Activated naive CD8-positive, alpha-beta T cell treated with anti-CD3 and anti-CD28 coated beads, Interleukin-2, amount 50 U/mL, for 24 hours (primary cell): ENCODE results near the gene ATP11B.
A peak's percentile ranks its signal among the peaks of the same experiment; 100 is the strongest.
"Not testable (repeated sequence)": the region's sequence is repeated elsewhere in the genome, so short reads cannot be mapped to it uniquely, and the experiment has no call there.

ENCODE experiments used
- ATAC-seq: fragments of 150-1000 bp; cut with Tn5 transposase; one replicate; pipeline ENCODE4 v1.10.0; 2021
- DNase-seq: peaks from one replicate; pipeline ENCODE4 v3.0.0; 2021
- H3K27ac Mint-ChIP-seq: one replicate; pipeline ENCODE4 v1.8.0; 2021; ENCODE audit warnings: mild to moderate bottlenecking, mixed read lengths
- H3K27me3 Mint-ChIP-seq: one replicate; pipeline ENCODE4 v1.8.0; 2021; ENCODE audit warnings: mixed read lengths
- H3K36me3 Mint-ChIP-seq: one replicate; pipeline ENCODE4 v1.8.0; 2021; ENCODE audit warnings: low read depth, mixed read lengths
- H3K4me1 Mint-ChIP-seq: one replicate; pipeline ENCODE4 v1.8.0; 2021; ENCODE audit warnings: mixed read lengths
- H3K4me3 Mint-ChIP-seq: one replicate; pipeline ENCODE4 v1.8.0; 2021; ENCODE audit warnings: mild to moderate bottlenecking, moderate library complexity, mixed read lengths
- H3K9me3 Mint-ChIP-seq: one replicate; pipeline ENCODE4 v1.8.0; 2021; ENCODE audit warnings: mixed read lengths

Gene ATP11B

GRCh38 chr3:182807061-182807460, 13.8 kb downstream of the ATP11B start:
- H3K27ac Mint-ChIP-seq, result peak overlapping the region; percentile 4
- DNase-seq (no peak), ATAC-seq (no peak)
- H3K36me3 Mint-ChIP-seq, result no peaks in the 10 kb centered on the region
- peaks cover 61% of the 10 kb centered on the region for H3K4me1 Mint-ChIP-seq
- H3K9me3 Mint-ChIP-seq, result no peaks in the 10 kb centered on the region
- H3K4me3 Mint-ChIP-seq, result no peak overlapping the region
- H3K27me3 Mint-ChIP-seq, result no peaks in the 10 kb centered on the region

- H3K4me3 Mint-ChIP-seq, result no peak overlapping the region
- peaks cover 58% of the 10 kb centered on the region for H3K4me1 Mint-ChIP-seq
- DNase-seq (no peak), ATAC-seq (no peak)
- no peaks in the 10 kb centered on the region for H3K27me3 Mint-ChIP-seq
- no peaks in the 10 kb centered on the region for H3K9me3 Mint-ChIP-seq
- H3K36me3 Mint-ChIP-seq, result peaks cover 2% of the 10 kb centered on the region
- no peak overlapping the region for H3K27ac Mint-ChIP-seq
Measured at GRCh38 chr3:182808041-182808770, 14.9 kb downstream of the ATP11B start.

DNA sequence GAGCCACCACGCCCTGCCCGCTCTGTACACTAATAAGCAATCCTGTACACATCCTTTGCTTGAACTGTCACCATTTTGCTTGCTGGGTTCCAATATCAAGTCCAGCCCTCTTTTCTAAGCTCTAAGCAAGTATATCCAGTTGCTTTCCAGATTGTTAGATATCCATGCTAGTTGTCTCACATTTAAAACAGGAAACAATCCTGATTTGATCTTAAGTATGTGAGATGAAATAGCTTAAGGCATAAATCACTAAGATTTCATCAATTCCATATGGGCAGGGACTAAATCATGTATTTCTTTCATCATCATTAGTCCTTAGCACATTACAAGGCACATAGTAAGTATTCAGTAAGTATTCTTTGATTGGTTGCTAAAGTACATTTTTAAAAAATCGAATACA, 16.2 kb downstream of the ATP11B start:
- no peak overlapping the region for H3K4me3 Mint-ChIP-seq

GRCh38 chr3:182810574-182811268, 17.4 kb downstream of the ATP11B start:
- H3K4me3 Mint-ChIP-seq, result no peak overlapping the region
- DNase-seq, result no peak
- H3K9me3 Mint-ChIP-seq, result no peaks in the 10 kb centered on the region
- H3K4me1 Mint-ChIP-seq, result peaks cover 57% of the 10 kb centered on the region
- peaks cover 2% of the 10 kb centered on the region for H3K36me3 Mint-ChIP-seq
- no peak for ATAC-seq
- no peak overlapping the region for H3K27ac Mint-ChIP-seq
- H3K27me3 Mint-ChIP-seq, result no peaks in the 10 kb centered on the region

More for the DNA sequence above, 16.2 kb downstream of the ATP11B start:
- H3K9me3 Mint-ChIP-seq, result no peaks in the 10 kb centered on the region
- no peak for DNase-seq
- H3K4me1 Mint-ChIP-seq, result peaks cover 54% of the 10 kb centered on the region
- no peaks in the 10 kb centered on the region for H3K27me3 Mint-ChIP-seq
- H3K36me3 Mint-ChIP-seq, result peaks cover 2% of the 10 kb centered on the region
- no peak for ATAC-seq
- H3K27ac Mint-ChIP-seq, result no peak overlapping the region

GRCh38 chr3:182811269-182811596, 17.9 kb downstream of the ATP11B start:
- no peak overlapping the region for H3K27ac Mint-ChIP-seq
- ATAC-seq, result no peak
- no peaks in the 10 kb centered on the region for H3K27me3 Mint-ChIP-seq
- no peaks in the 10 kb centered on the region for H3K9me3 Mint-ChIP-seq
- peaks cover 60% of the 10 kb centered on the region for H3K4me1 Mint-ChIP-seq
- DNase-seq, result no peak
- H3K4me3 Mint-ChIP-seq, result no peak overlapping the region
- peaks cover 2% of the 10 kb centered on the region for H3K36me3 Mint-ChIP-seq

DNA sequence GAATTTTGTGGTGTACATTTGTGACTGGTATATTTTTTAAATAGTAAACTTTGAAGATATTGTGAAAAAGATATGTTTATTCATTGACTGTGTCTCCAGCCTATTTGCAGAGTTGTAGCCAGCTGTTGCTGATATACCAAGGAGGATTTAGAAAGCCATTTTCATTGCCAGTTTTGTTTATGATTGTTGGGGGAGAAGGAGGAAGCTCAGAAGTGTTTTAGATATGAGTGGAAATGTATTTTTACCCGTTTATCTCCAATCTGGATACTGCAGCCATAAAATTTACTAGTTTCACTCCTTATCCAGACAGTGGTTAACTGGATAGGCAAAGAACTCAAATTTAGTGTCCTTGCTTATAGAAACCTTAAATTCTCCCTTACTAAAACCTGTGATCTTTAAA, 18.8 kb downstream of the ATP11B start:
- peaks cover 55% of the 10 kb centered on the region for H3K4me1 Mint-ChIP-seq
- H3K27ac Mint-ChIP-seq, result no peak overlapping the region
- no peak overlapping the region for H3K4me3 Mint-ChIP-seq

DNA sequence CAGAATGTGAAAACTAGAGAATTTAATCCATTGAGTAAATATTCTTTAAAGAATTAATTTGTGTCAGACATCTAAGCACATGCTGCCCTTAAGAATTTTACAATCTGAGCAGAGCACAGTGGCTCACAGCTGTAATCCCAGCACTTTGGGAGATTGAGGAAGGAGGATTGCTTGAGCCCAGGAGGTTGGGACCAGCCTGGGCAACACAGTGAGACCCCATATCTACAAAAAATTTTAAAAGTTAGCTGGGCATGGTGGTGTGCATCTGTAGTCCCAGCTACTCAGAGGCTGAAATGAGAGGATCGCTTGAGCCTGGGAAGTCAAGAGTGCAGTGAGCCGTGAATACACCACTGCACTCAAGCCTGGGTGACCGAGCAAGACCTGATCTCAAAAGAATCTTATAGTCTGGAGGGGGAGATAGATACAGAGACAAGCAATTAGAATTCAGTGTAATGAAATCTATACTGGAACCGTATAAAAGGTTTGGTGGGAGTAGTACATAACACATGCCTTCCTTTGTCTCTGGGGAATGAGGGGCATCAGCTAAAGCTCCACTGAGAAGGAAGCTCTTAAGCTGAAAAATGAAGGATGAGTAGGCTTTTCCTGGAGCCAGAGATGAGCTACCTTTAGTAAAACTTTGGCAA, 21.2 kb downstream of the ATP11B start:
- ATAC-seq (no peak), DNase-seq (no peak)
- peaks cover 2% of the 10 kb centered on the region for H3K36me3 Mint-ChIP-seq
- H3K4me1 Mint-ChIP-seq, result peaks cover 50% of the 10 kb centered on the region
- H3K27me3 Mint-ChIP-seq, result no peaks in the 10 kb centered on the region
- H3K9me3 Mint-ChIP-seq, result no peaks in the 10 kb centered on the region
- H3K4me3 Mint-ChIP-seq, result no peak overlapping the region
- H3K27ac Mint-ChIP-seq, result no peak overlapping the region

More for the DNA sequence above, 18.8 kb downstream of the ATP11B start:
- DNase-seq, result no peak
- ATAC-seq, result no peak
- H3K27me3 Mint-ChIP-seq, result no peaks in the 10 kb centered on the region
- peaks cover 2% of the 10 kb centered on the region for H3K36me3 Mint-ChIP-seq
- H3K9me3 Mint-ChIP-seq, result no peaks in the 10 kb centered on the region

DNA sequence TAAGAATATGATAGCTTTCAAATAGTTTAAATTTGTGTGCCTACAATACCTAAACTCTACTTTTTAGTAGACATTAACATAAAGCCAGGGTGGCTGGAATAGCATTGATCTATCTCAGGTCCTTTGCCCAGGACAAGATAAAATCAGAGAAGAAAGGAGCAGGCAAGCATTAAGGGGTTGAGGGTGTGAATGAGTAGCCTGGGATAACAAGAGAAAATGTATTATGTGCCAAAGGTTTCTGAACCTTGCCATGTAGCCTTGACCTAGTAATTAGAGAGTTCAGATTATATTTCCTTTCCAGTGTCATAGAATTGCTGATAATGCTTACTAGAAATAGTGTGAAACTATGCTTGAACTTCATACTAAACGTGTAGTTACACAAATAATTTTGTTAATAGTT, 22.9 kb downstream of the ATP11B start:
- no peak overlapping the region for H3K27ac Mint-ChIP-seq
- DNase-seq (no peak), ATAC-seq (no peak)
- H3K9me3 Mint-ChIP-seq, result no peaks in the 10 kb centered on the region
- no peaks in the 10 kb centered on the region for H3K27me3 Mint-ChIP-seq
- H3K4me3 Mint-ChIP-seq, result no peak overlapping the region
- peaks cover 9% of the 10 kb centered on the region for H3K36me3 Mint-ChIP-seq
- peaks cover 45% of the 10 kb centered on the region for H3K4me1 Mint-ChIP-seq

DNA sequence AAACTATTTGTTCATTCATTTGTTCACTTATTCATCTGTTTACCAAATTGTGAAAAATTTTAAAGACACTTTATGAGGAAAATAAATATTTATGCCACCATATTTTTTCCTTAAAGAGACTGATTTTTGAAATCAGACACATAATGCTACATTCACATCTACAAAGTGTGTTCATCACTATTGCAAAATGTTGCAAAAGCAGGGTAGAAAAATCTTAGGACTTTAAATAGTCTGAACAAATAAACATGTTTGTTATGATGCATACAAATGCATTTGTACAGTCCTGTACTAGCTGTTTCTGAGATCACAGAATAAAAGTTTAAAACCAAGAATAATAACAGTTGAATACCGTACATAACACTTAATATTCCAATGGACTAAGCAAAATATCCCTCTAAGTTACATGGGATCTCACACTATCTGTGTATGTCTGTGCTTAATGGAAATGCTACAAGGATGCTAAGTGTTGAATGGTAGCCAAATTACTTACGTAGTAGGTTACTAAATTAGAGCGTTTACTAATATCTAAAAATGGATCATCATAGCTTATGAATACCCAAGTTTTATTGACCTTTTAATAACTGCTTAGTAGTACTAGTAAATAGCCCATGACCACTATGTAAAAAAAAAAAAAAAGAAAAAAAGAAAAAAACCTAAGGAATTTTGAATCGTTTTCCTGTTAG, 25.1 kb downstream of the ATP11B start:
- no peak overlapping the region for H3K27ac Mint-ChIP-seq
- no peaks in the 10 kb centered on the region for H3K9me3 Mint-ChIP-seq
- DNase-seq, result no peak
- peaks cover 38% of the 10 kb centered on the region for H3K4me1 Mint-ChIP-seq
- no peak for ATAC-seq
- peaks cover 25% of the 10 kb centered on the region for H3K36me3 Mint-ChIP-seq
- H3K4me3 Mint-ChIP-seq, result no peak overlapping the region
- H3K27me3 Mint-ChIP-seq, result no peaks in the 10 kb centered on the region

- H3K27me3 Mint-ChIP-seq, result no peaks in the 10 kb centered on the region
- ATAC-seq, result peak; percentile 52
- H3K4me1 Mint-ChIP-seq, result peaks cover 34% of the 10 kb centered on the region
- H3K27ac Mint-ChIP-seq, result peak overlapping the region; percentile 59
- no peaks in the 10 kb centered on the region for H3K9me3 Mint-ChIP-seq
- H3K36me3 Mint-ChIP-seq, result peaks cover 40% of the 10 kb centered on the region
- H3K4me3 Mint-ChIP-seq, result no peak overlapping the region
- no peak for DNase-seq
Measured at GRCh38 chr3:182821221-182821981, 28.1 kb downstream of the ATP11B start.

GRCh38 chr3:182822260-182822659, 29.0 kb downstream of the ATP11B start:
- not testable (repeated sequence) for H3K9me3 Mint-ChIP-seq, DNase-seq, H3K27ac Mint-ChIP-seq, ATAC-seq, H3K27me3 Mint-ChIP-seq, H3K4me3 Mint-ChIP-seq
- H3K4me1 Mint-ChIP-seq, result peaks cover 36% of the 10 kb centered on the region
- H3K36me3 Mint-ChIP-seq, result peaks cover 42% of the 10 kb centered on the region

DNA sequence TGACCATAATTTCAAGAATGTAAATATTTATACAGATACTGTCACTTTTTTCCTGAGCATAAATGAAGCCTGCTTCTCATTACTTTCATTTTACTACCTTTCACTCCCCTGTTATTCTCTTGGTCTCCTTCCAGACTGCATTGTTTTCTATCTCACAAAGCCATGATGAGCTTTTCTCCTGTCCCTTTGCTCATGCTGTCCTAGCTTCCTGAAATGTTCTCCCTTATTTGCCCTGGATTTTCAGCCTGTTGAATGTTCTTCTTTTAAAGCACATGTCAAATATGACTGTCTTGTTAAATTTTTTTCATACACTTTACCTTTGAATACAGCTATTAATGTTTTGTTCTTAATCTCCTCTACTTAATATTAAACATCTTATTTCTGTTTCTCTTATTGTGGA, 31.7 kb downstream of the ATP11B start:
- no peak for DNase-seq
- no peak overlapping the region for H3K4me3 Mint-ChIP-seq

DNA sequence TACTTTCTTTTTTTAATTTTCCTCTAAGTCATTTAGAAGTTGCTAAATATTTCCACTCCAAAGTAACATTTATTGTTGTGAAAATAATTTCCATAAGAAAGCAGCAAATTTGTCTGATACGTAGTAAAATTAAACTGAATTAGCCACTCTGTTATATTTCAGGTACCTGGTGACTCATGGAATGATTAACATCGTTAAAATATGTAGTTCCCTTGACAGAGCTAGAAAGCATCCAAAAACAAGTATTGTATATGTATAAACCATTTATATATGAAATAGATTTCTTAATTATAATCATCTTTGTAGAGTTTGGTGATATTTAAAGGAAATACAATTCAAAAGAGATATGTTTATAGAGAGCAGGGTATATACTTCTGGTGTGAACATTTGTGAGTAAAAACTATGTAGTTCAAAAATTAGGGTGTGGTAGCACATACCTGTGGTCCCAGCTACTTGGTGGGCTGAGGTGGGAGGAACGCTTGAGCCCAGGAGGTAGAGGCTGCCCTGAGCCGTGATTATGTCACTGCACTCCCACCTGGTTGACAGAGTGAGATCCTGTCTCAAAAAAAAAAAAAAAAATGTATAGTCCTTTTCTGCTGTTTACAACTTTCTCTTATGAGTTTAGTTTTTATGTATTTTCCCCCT, 36.6 kb downstream of the ATP11B start:
- ATAC-seq (no peak), DNase-seq (no peak)
- Mint-ChIP-seq H3K36me3 (peaks cover 23% of the 10 kb centered on the region), H3K27me3 (no peaks in the 10 kb centered on the region), H3K9me3 (no peaks in the 10 kb centered on the region), H3K4me3 (no peak overlapping the region), H3K4me1 (peaks cover 23% of the 10 kb centered on the region), H3K27ac (no peak overlapping the region)

More for the DNA sequence above, 31.7 kb downstream of the ATP11B start:
- no peak overlapping the region for H3K27ac Mint-ChIP-seq
- H3K9me3 Mint-ChIP-seq, result no peaks in the 10 kb centered on the region
- no peaks in the 10 kb centered on the region for H3K27me3 Mint-ChIP-seq
- peaks cover 35% of the 10 kb centered on the region for H3K4me1 Mint-ChIP-seq
- ATAC-seq, result no peak
- peaks cover 45% of the 10 kb centered on the region for H3K36me3 Mint-ChIP-seq
